Activated T-cell treated with anti-CD3 and anti-CD28 coated beads for 4 hours (primary cell): ENCODE measurements around the gene S100A14.
"Not testable (repeated sequence)": the region's sequence is repeated elsewhere in the genome, so short reads cannot be mapped to it uniquely, and the experiment has no call there.

Experiments used
- DNase-seq: peaks from one replicate; pipeline ENCODE4 v3.0.0-alpha.2; 2020

S100A14 gene

DNA sequence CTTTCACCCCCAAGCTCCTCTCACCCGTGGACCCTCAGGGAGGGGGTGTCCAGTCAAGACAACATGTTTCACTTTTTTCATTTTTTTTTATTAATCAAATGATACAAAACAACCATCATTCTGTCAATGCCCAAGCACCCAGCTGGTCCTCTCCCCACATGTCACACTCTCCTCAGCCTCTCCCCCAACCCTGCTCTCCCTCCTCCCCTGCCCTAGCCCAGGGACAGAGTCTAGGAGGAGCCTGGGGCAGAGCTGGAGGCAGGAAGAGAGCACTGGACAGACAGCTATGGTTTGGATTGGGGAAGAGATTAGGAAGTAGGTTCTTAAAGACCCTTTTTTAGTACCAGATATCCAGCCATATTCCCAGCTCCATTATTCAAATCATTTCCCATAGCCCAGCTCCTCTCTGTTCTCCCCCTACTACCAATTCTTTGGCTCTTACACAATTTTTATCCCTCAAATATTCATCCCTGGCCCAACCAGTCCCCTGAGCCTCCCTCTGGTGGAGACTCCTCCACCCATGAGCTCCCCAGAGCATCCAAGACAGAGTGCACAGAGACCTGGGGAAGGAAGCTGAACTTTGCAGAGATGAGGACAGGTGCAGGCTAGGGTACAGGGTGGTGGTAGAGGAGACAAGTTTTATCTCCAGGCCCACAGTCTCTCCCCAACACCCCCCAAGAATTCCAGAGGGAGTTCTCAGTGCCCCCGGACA, 1.8 kb downstream of the S100A14 start:
- no peak for DNase-seq

DNA sequence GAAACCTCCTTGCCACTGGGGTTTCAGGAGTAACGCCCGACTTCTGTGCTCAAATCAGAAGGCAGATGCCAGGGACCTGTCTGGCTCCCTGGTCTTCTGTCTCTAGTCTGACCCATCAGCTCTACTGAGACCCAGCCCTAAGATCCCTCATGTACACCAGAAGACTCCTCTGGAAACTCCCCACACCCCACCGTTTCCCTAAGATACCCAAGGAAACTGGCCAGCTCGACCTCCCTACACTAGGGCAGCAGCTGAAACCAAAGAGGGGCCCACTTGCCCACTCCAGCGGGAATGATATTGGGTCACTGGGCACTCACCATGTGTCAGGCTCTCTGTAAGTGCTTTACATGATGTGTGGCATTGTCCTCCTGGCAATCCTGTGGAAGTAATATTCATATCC, 2.7 kb downstream of the S100A14 start:
- no peak for DNase-seq

DNA sequence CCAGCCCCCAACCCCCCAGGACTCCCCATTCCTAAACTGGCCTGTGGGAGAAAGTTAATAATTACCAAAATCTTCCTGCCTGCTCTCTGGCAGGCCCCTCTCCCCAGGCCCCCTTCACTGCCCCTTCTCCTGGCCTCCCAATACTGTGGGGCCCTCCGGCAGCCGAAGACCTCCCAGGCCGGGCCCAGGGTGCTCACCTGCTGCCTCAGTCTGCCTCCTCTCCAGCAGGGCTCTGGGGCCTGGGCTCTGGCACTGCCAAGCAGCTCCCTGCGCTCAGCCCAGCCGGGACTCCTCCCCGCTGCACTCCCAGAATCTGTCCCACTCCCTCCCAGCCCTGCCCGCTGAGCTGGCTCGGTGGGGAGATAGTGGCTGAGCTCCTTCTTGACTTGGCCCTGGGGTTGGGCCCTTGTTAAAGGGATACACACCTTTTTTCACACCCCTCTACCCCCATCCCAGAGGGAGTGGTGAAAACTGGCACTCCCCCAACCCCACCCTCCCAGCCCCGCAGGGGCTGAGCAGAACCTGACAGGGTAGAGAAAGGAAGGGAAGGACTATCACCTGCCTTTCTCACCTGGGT, 3.3 kb downstream of the S100A14 start, which contains the start of gene S100A16:
Gene S100A16, minus strand, starts transcription at position 383 of the 577 bp plus-strand sequence. CDS start 4,986 bp downstream, outside the sequence.
- no peak for DNase-seq

DNA sequence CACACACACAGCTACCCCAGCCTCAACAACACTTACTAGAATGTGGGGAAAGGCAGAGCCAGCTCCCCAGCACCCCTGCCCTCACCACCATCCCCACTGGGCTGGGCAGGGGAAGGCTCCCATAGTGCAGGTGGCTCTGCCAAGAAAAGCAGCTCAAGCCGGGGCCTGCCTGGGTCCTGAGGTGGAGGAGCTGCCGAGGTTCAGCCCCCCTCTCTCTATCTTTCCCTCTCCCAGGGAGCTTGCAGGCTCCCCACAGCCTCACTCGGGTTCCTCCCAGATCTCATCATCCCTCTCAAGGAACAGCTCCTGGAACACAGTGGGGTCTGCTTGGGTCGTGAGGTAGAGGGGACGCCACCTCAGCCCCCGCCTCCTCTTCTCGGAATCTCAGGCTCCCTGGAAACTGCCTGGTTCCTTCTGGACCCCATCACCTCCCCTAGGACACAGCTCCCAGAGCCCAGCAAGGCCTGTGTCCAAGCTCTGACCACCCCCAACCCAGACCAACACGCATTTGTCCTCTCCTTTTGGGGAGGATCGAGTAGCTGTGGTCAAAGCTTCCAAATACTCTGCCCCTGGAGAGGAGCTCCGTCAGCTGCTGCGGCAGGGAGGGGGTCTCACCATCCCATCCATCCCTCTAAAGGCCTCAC, 3.9 kb downstream of the S100A14 start:
- DNase-seq = no peak

DNA sequence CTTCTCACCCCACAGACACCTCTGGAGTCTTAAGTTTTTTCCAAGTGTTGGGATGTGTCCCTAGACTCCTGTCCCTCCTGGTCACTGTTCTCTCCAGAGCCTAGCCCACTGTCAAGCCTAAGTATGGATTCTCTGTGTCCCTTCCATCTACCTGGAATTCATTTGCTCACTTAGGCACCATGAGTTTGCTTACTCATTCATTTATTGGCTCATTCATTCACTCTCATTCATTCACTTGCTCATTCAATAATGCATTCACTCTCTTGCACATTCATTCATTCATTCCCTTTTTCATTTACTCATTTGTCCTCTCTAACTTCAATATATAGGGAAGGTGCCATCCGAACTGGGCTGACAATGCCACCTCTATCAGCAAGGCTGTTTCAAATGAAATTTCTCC, 4.8 kb downstream of the S100A14 start:
- DNase-seq = no peak

DNA sequence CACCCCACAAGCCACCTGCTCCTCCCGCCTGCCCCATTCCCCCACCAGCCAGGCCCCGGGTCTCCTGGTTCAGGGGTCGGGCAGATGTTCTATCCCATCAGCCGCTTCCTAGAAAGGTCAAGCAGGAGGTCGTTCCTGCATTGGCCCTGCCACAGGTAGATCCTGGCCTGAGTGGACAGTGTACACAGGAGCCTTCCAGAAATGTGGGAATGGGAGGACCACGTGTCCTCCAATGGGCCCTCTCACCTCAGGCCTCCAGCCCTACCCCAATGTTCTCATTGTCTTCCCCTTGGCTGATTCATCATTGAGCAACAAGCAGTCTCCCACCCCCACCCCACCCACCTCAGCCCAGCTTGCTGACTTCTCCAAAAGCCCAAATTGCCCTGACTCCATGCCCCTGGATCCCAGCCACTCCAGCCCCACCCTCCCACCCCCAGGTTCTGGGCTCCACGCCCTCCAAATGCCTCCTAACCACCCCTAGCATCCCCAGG, 5.3 kb downstream of the S100A14 start:
- DNase-seq = no peak

DNA sequence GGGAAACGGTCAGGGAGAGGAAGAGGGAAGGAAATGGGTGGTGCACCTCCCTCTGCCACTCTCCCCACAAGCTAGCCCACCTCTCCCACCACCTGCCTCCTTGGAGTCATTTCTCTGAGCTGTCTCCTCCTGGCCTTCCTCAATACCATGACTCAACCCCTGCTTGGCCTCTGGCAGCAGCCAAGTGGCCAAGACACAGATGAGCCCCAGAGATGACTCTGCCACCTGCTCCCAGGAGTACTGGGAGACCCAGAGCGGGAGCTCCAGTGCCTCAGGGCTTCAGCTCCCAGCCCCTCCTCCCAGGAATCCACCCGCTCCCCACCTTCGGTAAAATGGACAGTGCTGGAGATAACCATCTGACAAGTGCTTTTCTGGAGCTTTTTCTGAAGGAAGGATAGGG, 5.8 kb downstream of the S100A14 start:
- DNase-seq = no peak

DNA sequence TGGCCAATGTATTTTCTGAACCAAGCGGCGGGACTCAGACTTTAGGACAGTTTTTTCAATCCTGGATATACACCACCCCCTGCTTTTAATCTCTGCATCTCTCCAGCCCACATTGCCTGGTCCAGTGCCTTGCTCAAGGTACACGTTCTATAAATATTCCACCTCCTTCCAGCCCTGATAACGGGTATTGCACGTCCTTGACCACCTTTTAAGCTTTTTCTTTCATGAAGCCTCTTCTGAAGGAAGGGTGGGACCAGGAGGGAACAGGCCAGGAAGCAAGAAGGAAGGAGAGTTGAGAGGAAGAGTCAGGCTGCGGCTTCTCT, 6.6 kb downstream of the S100A14 start:
- DNase-seq = no peak

DNA sequence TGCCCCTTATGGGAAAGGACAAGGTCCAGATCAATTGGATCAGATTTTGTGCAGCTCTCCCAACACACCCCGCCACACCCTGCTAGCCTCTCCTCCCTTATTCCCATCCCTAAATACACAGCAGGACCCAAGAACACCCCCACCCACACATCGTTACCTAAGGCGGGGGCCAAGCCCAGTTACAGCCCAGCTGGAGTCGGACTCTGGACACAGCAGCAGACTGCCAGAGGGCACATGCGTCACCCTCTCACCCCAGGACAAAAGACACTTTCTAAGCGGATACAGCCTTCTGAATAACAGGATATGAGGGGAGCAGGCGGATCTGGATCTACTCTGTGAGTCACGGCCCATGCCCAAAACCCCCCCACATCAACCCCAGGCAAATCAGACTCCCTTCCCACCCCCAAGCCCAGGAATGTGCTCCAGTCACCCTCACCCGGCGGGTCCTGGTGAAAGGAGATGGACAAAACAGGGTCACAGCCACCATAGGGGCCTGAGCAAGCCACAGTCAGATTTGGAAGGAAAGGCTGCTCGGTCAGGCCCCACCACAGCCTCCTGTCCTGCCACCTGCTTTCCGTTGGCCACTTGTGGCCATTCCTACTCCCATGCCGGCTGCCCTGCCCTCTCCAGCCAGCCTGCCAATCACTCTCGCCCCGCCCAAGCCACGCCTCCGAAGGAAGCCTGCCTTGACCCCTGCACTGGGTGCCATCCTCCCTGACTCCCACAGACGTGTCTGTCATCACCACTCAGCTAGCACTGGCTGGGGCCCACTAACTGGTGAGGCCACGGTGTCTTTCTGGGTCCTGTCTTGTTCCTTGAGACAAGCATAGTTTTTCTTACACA, 7.2 kb downstream of the S100A14 start:
- no peak for DNase-seq

DNA sequence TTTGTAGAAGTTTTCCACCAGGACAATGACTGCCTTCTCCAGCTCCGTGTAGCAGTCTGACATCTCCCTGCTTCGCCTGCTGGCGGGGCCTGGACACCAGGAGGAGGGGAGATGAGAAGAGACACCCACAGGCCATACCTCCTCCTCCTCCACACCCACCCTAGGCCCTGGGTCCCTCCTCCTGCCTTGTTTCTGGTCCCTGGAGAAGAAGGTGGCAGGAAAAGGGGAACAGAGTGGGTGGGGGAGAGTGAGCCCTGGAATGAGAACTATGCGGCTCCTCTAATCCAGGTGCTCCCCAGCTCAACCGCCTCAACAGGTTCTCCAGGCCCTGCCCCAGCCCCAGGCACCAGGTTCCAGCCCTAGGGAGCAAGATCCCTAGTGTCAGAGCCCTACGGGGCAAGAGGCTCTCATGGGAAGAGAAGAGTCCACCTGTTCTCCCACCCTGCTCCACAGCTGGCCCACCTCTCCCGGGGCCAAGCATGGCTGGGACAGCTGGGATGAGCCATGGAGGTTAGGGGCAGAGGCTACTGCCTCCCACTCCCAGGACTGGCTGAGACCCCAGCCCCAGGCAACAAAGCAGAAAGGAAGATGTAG, 7.9 kb downstream of the S100A14 start:
- no peak for DNase-seq

DNA sequence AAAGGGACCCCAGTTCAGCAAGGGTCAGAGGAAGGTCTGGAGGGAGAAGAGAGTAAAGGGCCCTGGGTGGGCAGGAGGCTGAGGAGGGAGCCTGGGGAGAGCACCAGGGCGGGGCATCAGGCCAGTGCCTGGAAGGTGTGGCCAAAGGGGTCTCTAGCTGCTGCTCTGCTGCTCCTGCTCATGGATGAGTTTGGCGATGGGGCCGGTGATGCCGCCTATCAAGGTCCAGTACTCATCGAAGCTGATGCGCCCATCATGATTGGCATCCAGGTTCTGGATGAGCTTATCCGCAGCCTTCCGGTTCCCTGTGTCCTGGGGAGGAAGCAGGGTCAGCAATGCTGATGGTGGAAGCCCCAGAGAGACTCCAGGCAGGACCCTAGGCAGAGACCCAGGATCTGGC, 8.7 kb downstream of the S100A14 start:
- no peak for DNase-seq

DNA sequence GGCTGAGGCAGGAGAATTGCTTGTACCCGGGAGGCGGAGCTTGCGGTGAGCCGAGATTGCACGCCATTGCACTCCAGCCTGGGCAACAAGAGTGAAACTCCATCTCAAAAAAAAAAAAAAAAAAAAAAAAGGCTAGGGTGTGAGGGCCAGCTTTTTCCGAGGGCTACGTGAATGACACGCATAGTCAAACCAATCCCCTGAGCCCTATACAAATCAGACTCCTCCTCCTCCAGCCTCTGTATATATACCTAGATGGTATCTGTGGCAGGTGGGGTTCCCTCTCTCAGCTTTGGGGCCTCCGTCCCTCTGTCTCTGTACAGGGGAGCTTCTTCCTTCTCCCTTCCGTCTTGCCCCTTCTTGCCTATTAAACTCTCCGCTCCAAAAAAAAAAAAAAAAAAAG, 9.9 kb downstream of the S100A14 start:
- DNase-seq = no peak

DNA sequence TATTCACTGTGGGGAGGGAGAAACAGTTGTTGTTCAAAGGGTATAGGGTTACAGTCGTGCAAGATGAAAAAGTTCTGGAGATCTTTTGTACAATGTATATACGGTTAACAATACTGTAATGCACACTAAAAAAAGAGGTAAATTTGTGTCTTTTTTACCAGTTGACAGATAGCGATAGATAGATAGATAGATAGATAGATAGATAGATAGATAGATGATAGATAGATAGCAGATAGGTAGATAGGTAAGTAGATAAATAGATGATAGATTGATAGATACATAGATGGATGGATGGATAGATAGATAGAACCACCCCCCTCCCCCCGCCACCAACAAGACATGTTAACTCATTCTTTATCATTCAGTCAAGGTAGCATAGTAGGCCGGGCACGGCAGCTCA, 13.4 kb downstream of the S100A14 start:
- DNase-seq = no peak

DNA sequence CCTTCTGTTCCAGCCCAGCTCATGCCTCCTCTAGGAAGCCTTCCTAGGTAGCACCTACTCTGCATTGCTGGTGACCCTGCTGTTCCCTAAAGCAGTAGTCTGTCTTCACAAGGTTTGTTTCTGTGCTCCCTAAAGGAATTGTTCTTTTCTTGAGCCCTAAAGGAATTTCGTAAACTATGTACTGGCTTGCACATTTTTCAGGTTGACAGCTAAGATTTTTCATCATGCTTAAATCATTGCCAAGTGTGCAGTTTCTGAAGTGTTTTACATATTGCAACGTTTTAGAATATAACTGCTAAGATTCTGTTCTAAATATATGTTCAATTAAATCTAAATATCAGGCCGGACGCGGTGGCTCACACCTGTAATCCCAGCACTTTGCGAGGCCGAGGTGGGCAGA, 16.3 kb downstream of the S100A14 start:
- DNase-seq = no peak

DNA sequence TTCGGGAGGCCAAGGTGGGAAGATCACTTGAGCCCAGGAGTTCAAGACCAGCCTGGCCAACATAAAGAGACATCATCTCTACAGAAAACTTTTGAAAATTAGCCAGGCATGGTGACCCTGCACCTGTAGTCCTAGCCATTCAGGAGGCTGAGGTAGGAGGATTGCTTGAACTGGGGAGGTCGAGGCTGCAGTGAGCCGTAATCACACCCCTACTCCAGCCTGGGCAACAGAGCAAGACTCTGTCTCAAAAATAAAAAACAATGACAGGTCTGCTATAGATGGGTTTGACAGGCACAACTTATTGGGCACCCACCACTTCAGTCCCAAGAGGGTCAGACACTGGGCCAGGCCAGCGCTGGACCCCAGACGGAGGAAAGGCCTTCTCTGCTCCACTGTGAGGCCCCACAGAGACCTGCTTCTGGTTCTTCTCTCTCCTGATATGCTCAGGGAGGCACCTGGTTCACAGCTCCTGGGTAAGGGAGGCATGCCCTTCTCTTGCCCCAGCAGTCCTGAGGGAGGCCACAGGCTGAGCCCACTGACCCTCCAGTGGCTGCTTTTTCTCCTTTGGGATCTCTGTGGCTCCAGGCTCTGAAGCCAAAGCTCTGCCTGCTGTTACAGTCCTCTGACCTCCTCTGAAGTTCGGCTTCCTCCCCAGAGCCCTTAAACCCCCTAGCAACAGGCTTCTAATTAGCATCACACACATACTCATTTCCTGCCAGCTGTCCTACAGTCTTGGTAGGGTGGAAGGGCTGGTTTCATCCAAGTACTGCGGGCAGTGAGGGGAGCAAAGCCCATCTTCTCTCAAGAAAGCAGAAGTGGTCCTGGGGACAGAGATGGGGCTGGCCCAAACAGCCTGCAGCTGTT, 17.6 kb downstream of the S100A14 start:
- DNase-seq = no peak

DNA sequence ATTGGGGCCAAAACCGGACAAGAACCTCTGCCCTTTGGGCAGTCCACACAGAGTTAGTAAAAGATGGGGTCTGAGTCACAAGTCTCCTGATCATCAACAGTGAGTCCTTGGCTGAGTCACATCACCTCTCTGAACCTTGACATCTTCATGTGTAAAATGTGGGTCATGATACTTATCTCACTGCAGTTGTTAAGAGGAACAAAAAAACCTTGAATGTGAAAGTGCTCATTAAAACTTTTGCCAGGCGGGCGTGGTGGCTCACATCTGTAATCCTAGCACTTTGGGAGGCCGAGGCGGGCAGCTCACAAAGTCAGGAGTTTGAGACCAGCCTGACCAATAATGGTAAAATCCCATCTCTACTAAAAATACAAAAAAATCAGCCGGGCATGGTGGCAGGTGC, 18.9 kb downstream of the S100A14 start:
- DNase-seq = no peak

DNA sequence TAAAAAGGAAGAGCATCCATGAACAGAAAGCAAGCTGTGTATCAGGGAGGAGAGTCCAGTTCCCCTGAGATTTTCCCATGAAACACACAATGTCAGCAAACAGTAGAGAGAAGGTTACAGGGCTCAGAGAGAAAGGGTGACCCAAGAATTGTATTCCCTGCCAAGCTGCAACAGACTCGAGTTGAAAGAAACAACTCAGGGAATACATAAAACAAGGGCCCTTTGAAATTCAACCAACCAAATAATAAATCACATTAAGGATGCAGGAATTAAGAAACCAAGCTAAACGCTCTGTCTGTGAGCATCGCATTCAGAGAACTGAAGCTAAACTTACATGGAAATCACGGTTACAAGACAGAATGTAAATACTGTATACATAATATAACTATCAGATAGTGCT, 23.4 kb downstream of the S100A14 start:
- no peak for DNase-seq

DNA sequence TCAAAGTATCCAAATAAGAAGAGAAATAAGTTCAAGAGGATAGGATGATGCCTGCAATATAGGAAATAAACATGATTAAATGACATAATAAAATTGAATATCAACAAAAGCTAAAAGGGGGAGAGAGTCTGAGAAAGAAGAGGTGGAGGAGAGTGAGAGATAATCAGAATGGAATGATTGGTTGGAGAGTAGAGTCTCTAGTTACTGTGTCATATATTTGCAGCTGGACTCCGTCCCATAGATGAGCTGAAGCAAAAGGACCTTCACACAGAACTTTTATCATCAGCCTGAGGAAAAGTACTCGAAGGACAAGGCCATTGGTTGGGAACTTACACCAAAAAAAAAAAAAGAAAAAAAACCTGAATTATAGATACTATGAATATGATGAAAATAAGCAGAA, 27.6 kb downstream of the S100A14 start:
- no peak for DNase-seq

DNA sequence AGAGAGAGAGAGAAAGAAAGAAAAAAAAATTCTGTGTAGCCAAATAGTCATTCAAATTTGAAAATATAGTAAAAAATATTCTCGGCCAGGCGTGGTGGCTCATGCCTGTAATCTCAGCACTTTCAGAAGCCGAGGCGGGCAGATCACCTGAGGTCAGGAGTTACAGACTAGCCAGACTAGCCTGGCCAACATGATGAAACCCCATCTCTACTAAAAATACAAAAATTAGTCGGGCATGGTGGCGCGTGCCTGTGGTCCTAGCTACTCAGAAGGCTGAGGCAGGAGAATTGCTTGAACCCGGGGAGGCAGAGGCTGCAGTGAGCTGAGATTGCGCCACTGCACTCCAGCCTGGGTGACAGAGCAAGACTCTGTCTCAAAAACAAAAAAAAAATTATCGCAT, 28.1 kb downstream of the S100A14 start:
- DNase-seq = not testable (repeated sequence)

DNA sequence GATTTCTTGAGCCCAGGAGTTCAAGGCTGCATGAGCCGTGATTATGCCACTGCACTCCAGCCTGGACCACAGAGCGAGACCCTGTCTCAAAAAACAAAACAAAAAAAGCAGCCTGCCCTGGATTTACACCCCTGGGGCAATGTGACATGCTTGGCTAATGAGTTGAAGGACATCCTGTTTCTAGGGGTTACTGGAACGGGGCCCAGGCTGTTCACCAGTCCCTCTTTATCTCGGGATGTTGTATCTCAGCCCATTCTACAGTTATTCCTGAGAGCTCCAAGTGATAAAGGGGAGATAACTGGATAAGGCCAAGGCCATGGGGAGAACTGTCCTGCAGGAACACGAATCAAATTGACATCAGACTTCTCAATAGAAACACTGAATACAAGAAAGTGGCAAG, 28.8 kb downstream of the S100A14 start:
- DNase-seq = no peak

DNA sequence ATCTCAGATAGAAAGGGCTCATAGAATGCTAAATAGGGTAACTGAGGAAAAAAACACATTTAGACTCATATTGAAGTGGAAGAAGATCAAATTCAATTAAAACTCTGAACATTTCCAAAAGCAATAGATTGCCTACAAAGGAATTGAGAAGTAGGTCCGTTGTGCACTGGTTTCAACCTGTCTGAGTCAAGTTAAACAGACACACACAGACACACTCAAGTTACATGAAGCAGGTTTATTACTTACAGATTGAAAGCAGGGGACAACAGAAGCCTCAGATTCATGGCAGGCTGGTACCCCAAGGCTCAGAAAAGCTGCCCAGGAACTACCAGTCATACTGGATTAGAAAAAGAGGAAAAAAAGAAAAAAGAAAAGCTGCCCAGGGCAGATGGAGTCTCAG, 29.8 kb downstream of the S100A14 start:
- no peak for DNase-seq

DNA sequence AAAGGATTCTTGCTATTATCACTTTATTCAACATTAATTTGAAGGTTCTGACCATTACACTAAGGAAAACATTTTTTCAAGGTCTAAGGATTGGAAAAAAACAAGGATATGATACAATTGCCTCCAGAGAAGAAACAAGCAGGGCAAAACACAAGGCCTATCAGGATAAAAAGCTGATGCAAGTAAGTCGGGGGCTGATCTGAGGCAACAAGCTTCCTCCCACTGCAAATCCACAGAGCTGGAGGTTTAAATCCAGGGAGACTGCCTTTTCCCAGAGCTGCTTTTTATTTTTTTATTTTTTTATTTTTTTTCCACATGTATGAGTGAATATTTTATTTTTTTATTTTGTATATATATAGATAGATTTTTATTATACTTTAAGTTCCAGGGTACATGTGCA, 31.1 kb downstream of the S100A14 start:
- DNase-seq = no peak
